DMS 273 treated with DMSO at 0.1 percent for 48 hours (cell line): ENCODE results near the gene ITK.

Experiments
- DNase-seq: peaks from one replicate; lab custom pipeline; 2025; lab: John Stamatoyannopoulos, UW

Gene ITK

DNA sequence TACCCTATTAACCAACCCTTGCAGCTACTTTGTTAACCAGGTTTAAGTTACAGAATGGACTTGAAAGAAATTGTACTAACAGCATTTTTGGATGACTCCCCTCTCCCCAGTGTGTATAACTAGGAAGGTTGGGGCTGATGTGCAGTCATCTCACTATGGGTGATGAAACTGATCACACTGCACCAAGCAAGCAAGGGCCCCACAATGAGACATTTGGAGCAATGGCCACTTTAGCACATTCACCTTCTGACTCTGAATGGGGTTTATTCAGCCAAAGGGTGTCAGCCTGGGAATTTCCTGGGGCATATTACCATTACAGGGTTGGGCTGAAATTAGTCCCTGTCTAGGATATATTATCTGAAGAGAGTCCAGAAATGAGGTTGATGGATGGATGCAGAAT lies 66.6 kb downstream of the ITK start:
- DNase-seq, result no peak

DNA sequence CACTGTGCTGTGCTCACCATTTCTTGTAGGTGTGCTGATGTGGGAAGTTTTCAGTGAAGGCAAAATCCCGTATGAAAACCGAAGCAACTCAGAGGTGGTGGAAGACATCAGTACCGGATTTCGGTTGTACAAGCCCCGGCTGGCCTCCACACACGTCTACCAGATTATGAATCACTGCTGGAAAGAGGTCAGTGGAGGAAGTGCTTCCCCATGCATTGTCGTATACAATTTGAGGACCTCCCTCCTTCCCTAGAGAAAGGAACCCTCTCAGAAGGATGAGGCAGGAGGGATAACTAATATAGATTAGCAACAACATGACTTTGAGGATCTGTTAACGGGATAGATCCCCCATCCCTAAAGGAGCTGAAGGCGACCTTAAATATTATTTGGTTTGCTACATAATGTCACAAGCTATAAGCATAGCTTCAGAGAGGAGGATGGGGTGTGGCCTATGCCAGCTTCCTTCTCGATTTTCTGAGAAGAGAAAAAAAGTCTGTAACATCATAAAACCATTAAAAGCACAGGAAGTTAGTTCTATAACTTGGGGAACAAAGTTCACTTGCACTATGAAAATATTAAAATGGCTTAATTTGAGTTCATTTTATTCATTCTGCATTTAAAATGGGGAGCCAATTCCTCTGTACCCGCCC lies 68.3 kb downstream of the ITK start:
- no peak for DNase-seq

DNA sequence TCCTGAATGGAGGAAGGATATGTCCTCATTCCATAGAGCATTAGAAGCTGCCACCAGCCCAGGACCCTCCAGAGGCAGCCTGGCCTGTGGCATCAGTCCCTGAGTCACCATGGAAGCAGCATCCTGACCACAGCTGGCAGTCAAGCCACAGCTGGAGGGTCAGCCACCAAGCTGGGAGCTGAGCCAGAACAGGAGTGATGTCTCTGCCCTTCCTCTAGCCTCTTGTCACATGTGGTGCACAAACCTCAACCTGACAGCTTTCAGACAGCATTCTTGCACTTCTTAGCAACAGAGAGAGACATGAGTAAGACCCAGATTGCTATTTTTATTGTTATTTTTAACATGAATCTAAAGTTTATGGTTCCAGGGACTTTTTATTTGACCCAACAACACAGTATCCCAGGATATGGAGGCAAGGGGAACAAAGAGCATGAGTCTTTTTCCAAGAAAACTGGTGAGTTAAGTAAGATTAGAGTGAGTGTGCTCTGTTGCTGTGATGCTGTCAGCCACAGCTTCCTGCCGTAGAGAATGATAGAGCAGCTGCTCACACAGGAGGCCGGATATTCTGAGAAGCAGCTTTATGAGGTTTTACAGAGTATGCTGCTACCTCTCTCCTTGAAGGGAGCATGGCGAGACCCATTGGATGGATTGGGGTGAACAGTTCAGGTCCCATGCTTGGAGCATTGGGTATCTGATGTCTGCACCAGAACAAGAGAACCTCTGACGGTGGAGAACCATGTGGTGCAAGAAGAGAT lies 72.2 kb downstream of the ITK start:
- no peak for DNase-seq

DNA sequence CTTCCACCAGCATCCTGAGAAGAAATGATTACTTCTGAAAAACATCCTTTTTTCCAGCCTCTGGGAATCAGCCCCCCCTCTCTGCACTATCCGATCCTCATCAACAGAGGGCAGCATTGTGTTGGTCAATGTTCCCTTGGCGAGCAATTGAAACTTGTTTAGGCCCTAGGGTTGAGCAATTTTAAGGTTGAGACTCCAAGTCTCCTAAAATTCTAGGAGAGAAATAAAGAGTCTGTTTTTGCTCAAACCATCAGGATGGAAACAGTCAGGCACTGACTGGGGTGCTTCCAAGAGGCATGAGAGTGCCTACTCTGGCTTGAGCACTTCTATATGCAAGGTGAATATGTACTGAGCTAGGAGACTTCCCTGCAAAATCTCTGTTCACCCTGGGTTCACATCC lies 72.9 kb downstream of the ITK start:
- DNase-seq, result no peak

DNA sequence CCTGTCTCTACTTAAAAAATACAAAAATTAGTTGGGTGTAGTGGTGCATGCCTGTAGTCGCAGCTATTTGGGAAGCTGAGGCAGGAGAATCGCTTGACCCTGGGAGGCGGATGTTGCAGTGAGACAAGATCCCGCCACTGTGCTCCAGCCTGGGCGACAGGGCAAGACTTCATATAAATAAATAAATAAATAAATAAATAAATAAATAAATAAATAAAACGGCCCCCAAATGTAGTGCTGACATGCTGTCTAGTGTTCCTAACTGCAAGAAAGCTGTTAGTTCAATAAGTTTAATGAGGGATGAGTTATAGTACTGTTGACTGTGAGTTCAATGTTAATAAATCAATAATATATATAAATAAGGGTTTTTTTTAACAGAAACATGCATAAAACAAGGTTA lies 77.8 kb downstream of the ITK start:
- no peak for DNase-seq

DNA sequence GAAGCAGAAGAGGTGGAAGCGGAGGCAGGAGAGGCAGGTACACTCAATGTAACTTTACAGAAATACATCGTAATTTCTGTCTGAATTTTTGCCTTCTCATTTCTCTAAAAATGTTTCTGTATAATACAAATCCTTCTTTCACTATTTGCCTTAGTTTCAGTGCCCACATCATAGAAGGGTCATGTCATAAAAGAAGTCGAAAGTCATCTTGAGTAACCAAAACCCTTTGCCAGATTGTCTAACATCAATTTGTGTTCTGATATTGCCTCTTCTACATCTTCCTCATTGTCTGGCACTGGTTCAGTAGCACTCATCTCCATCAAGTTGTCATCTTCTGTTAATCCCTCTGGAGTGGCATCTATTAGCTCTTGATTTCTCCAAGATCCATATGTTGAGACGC lies 79.1 kb downstream of the ITK start:
- no peak for DNase-seq

DNA sequence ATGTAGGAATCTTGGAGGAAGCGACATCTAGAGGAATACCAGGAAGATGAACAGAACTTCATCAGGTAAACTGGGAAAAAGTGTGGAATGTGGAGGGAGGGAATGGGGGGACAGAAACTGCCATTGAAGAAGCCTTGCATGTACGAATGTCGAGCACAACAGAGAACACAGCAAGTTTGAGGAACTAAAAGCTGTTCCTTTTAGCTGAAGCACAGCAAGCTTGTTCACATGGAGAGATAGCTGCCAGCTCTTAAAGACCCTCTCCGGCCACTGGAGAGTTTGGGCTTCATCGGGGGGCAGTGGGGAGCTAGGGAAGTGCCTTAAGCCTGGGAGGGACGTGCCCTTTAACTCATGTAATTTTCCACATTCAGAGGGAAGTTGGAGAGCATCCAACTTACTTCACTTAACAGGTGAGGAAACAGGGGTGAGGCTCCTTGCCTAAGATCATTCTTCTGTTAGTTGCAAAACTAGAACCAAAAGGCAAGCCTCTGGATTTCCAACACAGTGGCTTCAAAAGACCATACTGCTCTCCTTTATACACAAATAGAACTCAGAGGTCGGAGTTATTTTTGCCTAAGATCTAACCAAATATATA lies 83.0 kb downstream of the ITK start:
- no peak for DNase-seq

DNA sequence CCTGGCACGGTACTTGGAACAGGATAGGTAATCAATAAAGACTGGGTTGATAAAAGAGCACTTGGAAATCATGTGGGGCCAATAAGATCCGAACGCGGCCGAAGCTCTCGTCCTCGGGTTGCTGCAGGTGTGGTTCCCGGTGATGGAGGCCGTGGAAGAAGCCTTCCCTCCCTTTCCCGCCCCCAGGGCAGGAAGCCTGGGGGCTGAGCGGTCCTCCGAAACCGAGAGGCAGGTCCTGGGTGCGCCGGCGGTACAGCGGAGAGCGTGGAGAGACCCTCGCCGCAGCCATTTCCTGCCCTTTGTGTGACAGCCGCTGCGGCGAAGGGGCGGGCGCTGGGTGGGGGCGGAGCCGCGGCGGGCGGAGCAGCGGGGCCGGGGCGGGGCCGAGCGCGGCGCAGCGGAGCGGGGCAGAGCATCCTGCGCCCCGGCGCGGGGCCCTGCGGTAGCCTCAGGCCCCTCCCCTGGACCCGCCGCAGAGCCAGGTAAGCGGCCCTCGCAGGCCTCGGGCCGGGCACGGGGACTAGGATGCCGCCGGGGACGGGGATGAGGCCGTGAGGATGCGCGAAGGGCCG lies 85.2 kb downstream of the ITK start, which contains the start of gene CYFIP2:
Gene CYFIP2, plus strand, starts transcription at position 410 of the 572 bp plus-strand sequence. CDS start 19,239 bp downstream, outside the sequence.
- DNase-seq, result no peak

DNA sequence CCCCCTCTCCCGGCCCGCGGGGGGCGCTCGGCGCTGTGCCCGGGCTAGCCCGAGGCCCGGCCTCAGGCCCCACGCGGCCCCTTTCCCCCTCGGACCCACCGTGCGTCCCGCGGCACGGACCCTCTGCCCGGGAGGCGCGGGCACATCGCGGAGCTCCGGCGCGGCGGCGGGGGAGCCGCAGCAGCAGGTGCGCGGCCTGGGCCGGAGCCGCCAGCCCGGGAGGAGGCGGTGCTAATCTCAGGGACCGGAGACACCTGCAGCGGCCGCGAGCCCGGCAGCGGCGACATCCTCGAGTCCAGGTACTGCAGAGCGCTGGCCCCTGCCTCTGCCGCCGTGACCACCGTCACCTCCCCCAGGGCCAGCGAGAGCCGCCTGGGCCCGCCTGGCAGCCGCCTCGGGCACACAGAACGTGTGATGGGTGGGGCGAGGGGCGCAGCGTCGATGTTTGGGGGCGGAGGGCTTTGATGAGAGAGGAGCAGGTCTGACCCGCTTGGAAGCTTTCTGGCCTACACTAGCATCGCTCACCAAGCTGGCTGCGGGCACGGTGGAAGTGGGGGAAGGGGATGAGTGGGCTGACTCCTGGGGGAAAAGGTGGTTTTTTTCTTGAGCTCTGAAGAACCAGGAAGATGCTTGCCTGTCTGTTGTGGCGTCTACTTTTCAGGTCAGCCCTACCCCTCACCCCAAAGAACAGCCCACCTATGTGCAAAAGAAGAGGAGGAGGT lies 85.8 kb downstream of the ITK start:
- no peak for DNase-seq

DNA sequence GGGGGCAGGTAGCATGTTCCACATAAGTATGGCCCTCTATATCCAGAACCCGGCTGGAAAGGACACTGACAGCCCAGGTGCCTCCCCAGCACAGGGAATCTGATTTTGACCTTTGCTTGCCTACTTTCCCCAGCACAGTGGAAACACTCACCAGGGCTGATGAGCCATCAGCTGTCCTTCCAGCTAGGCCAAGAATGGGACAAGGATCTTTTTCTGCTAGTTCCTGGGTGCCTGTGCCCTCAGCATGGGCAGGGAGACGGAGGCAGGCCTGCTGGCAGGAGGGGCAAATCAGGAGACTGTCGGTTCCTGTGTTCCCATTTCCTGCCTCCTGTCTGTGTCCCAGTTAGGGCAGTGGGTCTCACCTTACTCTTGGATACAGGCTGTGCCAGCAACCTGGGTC lies 86.4 kb downstream of the ITK start:
- no peak for DNase-seq

DNA sequence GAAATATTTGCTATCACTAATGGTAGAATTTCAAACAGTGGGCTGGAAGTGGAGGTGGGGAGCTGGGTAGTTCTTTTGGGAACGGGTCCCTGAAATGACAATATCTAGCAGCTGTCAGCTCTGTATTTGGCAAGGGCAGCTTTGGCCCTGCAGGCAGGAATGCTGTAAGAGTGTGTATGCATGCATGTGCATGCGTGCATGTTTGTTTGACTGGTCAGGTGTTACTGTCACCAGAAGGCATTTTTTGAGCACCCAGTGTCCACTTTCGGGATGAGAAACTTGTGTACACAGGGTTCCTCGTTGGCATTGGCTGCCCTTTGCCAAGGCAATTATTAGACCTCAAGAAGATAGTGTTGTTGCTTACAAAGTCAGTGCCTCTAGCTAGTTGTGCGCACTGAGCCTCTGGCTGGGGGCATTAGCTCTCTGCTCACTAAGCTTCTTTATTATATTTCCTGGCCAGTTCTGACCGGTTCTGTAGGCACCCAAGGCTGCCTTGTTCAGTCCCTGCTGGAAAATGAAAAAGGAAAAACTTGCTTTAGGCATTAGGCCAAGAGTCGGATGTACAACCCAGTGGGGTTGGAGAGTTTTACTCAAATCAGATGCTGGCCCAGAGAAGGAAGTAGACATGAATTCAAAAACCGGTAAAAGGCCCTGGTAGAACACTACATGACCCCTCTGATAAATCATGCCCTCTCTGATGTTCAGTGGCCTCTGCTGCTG lies 87.3 kb downstream of the ITK start:
- DNase-seq, result no peak

DNA sequence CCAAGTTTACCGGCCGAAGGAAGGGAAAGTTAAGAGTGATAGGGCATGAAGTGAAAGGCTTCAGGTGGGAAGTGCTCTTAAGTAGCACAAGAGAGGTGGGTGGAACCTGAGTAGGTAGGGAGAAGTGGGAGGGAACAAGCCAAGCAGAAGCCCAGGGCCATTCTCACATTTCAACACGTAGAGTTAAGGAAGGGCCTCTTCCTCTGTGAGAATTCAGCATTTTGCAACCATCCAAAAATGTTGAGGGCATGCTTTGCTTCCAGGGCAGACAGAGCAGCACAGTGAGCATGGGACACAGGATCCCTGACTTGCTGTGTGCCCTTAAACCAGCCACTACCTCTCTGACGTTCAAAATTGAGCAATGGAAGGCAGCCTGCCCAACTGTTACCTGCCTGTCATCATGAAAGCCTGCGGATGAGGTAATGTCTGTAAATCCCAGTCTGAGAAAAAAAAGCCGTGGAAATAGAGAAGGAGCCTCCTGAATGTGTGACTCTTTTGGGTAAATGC lies 88.6 kb downstream of the ITK start:
- DNase-seq, result no peak

DNA sequence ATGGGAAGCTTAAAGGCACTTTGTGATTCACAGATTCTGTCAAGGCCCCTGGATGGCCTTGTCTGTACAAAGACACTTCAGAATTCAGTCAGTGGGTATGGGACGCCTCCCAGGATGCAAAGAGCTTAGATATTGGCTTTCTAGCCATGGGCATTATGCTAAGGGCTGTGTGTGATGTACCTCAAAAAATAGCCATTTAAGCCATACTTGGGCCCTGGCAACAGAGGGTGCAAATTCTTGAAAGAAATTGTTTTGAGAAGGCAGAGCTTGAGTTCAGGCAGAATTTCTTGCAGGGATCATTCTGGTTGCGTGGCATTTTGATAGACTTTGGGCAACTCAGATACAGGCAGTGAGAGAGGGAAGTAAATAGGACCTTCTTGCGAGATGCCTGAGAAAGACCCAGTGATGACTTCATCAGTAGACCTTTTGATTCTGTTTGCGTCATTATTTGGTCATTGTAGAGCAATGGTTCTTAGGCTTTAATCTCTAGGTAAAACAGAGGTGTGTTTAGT lies 89.2 kb downstream of the ITK start:
- DNase-seq, result no peak

DNA sequence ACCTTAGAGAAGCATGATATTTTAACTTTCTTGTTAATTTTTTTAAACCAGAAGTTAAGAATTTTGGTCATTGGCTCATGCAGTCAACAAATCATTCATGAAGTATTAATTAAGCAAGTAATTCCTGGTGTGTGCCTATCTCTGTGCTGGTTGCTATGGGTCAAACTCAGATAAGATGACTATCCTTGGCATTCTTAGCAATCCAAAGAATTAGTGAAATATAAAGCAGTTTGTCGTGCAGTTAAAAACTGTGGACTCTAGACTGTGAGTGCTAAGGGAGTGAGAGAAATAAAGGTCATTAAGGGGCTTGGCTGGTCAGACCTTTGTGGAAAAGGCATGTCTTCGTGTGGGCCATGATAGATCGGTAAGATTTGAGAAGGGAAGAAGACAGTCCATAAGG lies 90.1 kb downstream of the ITK start:
- DNase-seq, result no peak

DNA sequence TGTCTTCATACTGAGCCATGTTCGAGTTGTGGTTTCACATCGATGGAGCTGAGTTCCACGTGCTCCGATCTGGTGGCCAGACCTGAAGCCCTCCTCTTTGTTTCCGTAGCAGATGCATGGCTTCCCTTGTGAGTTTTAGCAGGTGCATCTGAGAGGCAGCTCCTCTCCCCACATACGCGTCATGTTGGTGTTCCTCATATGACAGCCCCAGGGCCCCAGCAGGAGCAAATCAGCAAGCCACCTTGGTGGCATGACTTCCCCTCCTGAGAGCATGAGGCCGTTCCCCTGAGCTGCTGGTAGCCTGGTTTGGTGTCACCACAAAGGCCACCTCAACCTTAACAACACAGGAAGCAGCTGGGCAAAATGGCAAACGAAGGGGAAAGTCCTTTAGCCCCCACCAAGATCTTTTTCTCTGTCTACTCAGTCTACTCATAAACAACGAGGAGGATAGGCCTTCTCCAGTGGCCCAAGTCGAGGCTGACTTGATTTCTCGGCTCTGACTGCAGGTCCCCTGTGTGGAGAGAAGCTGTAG lies 91.2 kb downstream of the ITK start:
- no peak for DNase-seq

DNA sequence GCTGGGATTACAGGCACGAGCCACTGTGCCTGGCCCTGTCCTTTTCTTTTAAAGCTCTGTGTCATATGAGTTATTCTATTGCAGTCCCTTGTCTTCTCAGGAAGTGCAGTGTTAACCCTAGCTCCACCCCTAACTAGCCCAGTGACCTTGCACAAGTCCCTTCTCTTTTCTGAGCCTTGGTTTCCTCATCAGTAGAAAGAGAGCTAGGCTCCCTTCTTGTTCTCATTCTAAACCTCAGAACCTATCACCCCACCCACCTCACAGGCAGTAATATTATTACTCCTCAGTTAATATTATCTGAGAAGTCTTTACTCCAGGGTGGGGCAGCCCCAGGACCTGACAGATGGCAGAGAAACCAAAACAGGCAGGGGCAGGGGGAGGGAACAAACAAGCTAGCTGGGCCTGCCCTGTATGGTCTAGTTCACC lies 92.5 kb downstream of the ITK start:
- no peak for DNase-seq

DNA sequence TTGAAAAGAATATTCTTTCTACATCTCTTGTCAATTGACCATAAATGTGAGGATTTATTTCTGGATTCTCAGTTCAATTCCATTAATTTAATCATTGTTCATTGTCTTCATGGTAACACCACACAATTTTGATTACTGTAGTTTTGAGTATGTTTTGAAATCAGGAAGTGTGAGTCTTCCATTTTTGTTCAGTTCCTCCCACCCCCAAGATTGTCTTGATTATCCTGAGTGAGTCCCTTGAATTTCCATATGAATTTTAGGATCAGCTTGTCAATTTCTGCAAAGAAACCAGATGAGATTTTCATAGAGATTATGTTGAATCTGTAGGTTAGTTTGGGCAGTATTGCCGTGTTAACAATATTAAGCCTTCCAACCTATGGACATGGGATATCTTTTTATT lies 94.8 kb downstream of the ITK start:
- no peak for DNase-seq

DNA sequence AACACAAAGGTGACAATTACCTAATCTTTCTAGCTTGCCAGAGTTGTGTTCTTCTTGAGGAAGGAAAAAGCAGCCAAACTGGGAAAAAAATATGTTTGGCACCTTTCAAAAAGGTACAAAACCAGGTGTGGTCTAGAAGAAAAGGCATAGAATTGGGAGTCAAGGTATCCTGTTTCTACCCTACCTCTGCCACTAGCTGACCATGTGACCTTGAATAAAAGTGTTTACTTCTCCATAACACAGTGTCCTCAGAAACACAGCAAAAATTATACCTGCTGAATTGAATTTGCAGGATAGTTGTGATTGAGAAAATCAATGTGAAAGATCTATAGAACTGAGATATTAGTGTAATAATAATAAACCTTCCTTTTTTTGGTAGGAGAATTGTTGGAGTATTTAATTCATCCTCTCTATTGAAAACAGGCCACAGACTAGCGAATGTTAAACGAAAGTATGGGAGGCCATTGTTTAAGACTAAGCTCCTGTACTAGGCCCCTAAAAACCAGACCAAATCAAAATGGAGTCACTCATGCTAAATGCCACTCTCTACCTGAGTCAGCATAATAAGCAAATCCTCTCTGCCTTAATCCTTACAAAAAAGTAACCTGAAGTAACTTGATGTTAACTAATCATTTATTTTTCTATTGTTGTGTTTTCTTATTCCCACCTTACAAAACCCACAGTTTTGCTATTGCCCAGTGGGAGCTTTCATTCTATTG lies 97.8 kb downstream of the ITK start:
- no peak for DNase-seq

DNA sequence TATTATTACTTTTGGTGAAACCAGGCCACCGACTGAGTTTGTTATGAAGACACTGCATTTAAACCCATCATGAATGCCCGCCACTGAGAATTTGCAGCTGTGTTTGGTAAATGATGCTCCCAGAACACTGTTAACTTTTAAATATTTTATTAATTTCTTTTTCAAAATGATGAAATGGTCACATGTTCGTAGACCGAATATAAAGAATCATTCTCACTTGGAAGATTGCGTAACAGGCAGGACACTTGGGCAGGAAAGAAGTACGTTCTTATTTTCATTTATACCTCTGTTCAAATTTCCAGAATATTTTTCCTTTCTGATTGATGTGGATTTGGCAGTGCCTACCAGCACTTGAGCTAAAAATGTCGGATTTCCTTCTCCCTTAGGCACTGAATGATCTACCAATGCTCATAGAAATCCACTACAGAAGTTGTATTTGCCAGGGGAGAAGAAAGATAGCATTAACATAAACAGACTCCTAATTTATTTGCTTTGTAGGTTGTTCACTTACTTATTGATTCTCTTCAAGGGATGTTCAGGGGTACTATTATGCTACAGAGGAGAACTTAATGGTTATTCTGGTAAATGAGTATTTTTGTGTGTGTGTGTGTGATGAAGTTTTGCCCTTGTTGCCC lies 99.1 kb downstream of the ITK start:
- DNase-seq, result no peak

DNA sequence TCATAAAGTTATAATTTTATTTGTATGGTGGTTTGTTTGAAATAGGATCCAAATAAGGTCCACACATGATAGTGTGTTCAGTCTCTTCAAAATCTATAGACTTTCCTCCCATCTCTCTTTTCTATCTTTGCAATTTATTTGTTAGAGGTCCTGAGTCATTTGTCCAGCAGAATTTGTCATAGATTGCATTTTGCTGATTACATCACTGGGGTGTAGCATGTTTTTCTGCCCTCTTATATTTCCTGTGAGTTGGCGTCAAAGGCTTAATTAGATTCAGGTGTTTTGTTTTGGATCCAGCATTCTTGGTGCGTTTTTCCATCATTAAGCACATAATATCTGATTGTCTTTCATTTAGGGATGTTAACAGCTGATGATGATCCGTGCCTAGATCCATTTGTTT lies 100.3 kb downstream of the ITK start:
- DNase-seq, result no peak
